HCT116 (cell line): ENCODE data around the gene PWP2. TPM values are rescaled to one million over a fixed set of nuclear protein-coding genes. Genes with fewer than 3 reads are reported as not detected.
"Not testable (repeated sequence)": the region's sequence is repeated elsewhere in the genome, so short reads cannot be mapped to it uniquely, and the experiment has no call there.

Experiments used
- ATAC-seq: fragments of 200-7000 bp; cut with Tn5 transposase; 2 replicates; pipeline ENCODE4 v1.9.1; 2020; ENCODE audit warnings: mild to moderate bottlenecking, moderate library complexity
- BruUV-seq: library from RNA; stranded (reverse); fragments of 400-500 nt; replicated peaks from 2 replicates; lab custom pipeline; 2021; lab: Mats Ljungman, UMichigan
- CTCF ChIA-PET: fragments of 300-600 bp; sonication (Branson Sonifier 250); formaldehyde crosslinking; loops from one replicate; lab custom pipeline; 2021; ENCODE audit warnings: antibody characterized with exemption; lab: Charles Lee
- POLR2A ChIA-PET: fragments of 300-600, 350-600 bp; sonication (Branson Sonifier 250); formaldehyde crosslinking; loops from one replicate; lab custom pipeline; 2021; ENCODE audit warnings: antibody characterized with exemption; lab: Charles Lee
- RAD21 ChIA-PET, 2 experiments: fragments of 300-600 bp; sonication (Branson Sonifier 250); formaldehyde crosslinking; loops; one replicate each; lab custom pipeline; 2023; ENCODE audit warnings: low total read pairs in 2 of 2; ENCODE audit not compliant: uncharacterized antibody in 2 of 2, unreplicated experiment in 2 of 2, low non-redundant PET in 1 of 2; lab: Charles Lee
- DNase-seq: peaks from one replicate; pipeline ENCODE4 v3.0.0-alpha.2; 2010; ENCODE audit warnings: low read depth, low spot score
- H2AFZ ChIP-seq: fragments of 200-600 bp; shearing (Covaris generic), sonication (generic); 2 replicates; pipeline ENCODE4 v1.6.1; 2017; ENCODE audit warnings: low read depth, mixed run types, mixed read lengths, antibody characterized with exemption, low read length; ENCODE audit not compliant: poor library complexity, severe bottlenecking
- H3K27ac ChIP-seq: 2 replicates; pipeline ENCODE4 v1.5.1; 2012; ENCODE audit warnings: low read depth, low read length
- H3K27me3 ChIP-seq: fragments of 200-600 bp; sonication (generic); 2 replicates; pipeline ENCODE4 v1.6.1; 2016; ENCODE audit warnings: mixed run types, low read length, mixed read lengths; ENCODE audit not compliant: insufficient read depth
- H3K36me3 ChIP-seq, 2 experiments: fragments of 200-500 bp in 1 of 2; fragments of 200-600 bp in 1 of 2; sonication (Bioruptor generic) in 1 of 2; sonication (generic) in 1 of 2; 2 replicates each; pipeline versions ENCODE4 v1.5.1 to v1.6.1; 2014 to 2016; ENCODE audit warnings: low read length in 2 of 2, inconsistent platforms in 1 of 2, mixed read lengths in 1 of 2, mixed run types in 1 of 2; ENCODE audit not compliant: insufficient read depth in 2 of 2, control insufficient read depth in 1 of 2
- H3K4me1 ChIP-seq, 2 experiments: fragments of 200-600 bp in 1 of 2; sonication (generic) in 1 of 2; 2 replicates each; pipeline versions ENCODE4 v1.5.1 to v1.6.1; 2012 to 2017; ENCODE audit warnings: low read length in 2 of 2, inconsistent platforms in 1 of 2, mild to moderate bottlenecking in 1 of 2, mixed read lengths in 1 of 2, mixed run types in 1 of 2, moderate library complexity in 1 of 2; ENCODE audit not compliant: insufficient read depth in 2 of 2, control insufficient read depth in 1 of 2
- H3K4me2 ChIP-seq: fragments of 200-600 bp; sonication (generic); 2 replicates; pipeline ENCODE4 v1.6.1; 2017; ENCODE audit warnings: mixed run types, low read length, mixed read lengths
- H3K4me3 ChIP-seq, 2 experiments: fragments of 200-600 bp in 1 of 2; sonication (generic) in 1 of 2; replicated peaks in 1 of 2; 2 replicates each; pipeline ENCODE4 v1.5.1; 2011 to 2016; ENCODE audit warnings: low read length in 2 of 2, control low read depth in 1 of 2, low read depth in 1 of 2, mild to moderate bottlenecking in 1 of 2, mixed read lengths in 1 of 2, mixed run types in 1 of 2
- H3K79me2 ChIP-seq: fragments of 200-600 bp; sonication (generic); 2 replicates; pipeline ENCODE4 v1.6.1; 2017; ENCODE audit warnings: mild to moderate bottlenecking, mixed run types, low read length, moderate library complexity, mixed read lengths; ENCODE audit not compliant: insufficient read depth
- H3K9ac ChIP-seq: fragments of 200-600 bp; sonication (generic); 2 replicates; pipeline ENCODE4 v1.6.1; 2016; ENCODE audit warnings: low read length, mixed read lengths
- H3K9me2 ChIP-seq: fragments of 200-600 bp; sonication (generic), shearing (Covaris generic); 2 replicates; pipeline ENCODE4 v1.6.1; 2017; ENCODE audit warnings: mixed run types, mild to moderate bottlenecking, moderate library complexity; ENCODE audit not compliant: insufficient read depth
- H3K9me3 ChIP-seq, 2 experiments: fragments of 200-500 bp in 1 of 2; fragments of 200-600 bp in 1 of 2; sonication (Bioruptor generic) in 1 of 2; sonication (generic) in 1 of 2; 2 replicates each; pipeline ENCODE4 v1.6.1; 2014 to 2017; ENCODE audit warnings: low read length in 2 of 2, mixed read lengths in 2 of 2, inconsistent platforms in 1 of 2, low read depth in 1 of 2, mild to moderate bottlenecking in 1 of 2, mixed run types in 1 of 2, moderate library complexity in 1 of 2; ENCODE audit not compliant: control insufficient read depth in 1 of 2, insufficient read depth in 1 of 2
- H4K20me1 ChIP-seq: fragments of 200-600 bp; sonication (generic), shearing (Covaris generic); 2 replicates; pipeline ENCODE4 v1.6.1; 2017; ENCODE audit warnings: mixed run types, mild to moderate bottlenecking, moderate library complexity; ENCODE audit not compliant: insufficient read depth
- intact Hi-C: fragments of 100-400 bp; cut with micrococcal nuclease; formaldehyde crosslinking; loops from 2 replicates; pipeline ENCODE4 v1.10.0; 2022
- total RNA-seq: library from RNA; stranded (reverse); gene quantifications from one replicate; pipeline ENCODE4 v1.2.1, GENCODE V29; 2021; ENCODE audit not compliant: unreplicated experiment

Gene PWP2
- total RNA-seq, 1 experiment from 2014 or later = 43.1 TPM

GRCh38 chr21:44167527-44167926 lies 60.3 kb downstream of the PWP2 start:
- H3K4me2 ChIP-seq, BruUV-seq, H3K36me3 ChIP-seq, H3K27ac ChIP-seq, RAD21 ChIA-PET, H3K27me3 ChIP-seq, H3K79me2 ChIP-seq, H4K20me1 ChIP-seq, POLR2A ChIA-PET, H3K4me1 ChIP-seq, ATAC-seq, H3K9me3 ChIP-seq, intact Hi-C loops, H3K9ac ChIP-seq, DNase-seq, H2AFZ ChIP-seq, H3K4me3 ChIP-seq, H3K9me2 ChIP-seq, CTCF ChIA-PET: not testable (repeated sequence)

- H3K4me2 ChIP-seq, H3K9me3 ChIP-seq, RAD21 ChIA-PET, POLR2A ChIA-PET, H4K20me1 ChIP-seq, H3K27me3 ChIP-seq, H3K4me3 ChIP-seq, H3K4me1 ChIP-seq, H2AFZ ChIP-seq, ATAC-seq, H3K79me2 ChIP-seq, DNase-seq, intact Hi-C loops, H3K9ac ChIP-seq, H3K9me2 ChIP-seq, H3K36me3 ChIP-seq, CTCF ChIA-PET, BruUV-seq, H3K27ac ChIP-seq: not testable (repeated sequence)
Measured at GRCh38 chr21:44170326-44170725, 63.1 kb downstream of the PWP2 start.

DNA sequence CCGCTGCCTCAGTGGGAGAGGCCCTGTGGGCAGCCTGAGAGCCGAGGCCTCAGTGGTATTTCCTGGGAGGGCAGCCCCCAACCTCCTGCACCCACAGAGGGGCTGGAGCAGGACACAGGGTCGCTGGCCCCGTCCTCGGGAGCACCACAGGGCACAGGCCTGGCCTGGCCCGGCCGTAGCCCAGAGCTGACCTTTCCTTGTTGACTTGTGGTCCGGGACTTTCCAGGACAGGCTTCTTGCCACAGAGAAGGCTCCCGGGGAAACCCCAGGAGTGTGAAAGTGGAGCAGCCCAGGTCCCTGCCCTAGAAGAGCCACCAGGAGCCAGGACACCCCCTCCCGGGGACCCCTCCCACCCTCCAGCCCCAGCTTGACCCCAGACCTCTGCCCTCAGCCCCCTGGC lies 63.7 kb downstream of the PWP2 start:
- H3K36me3 ChIP-seq, CTCF ChIA-PET, BruUV-seq, H3K4me3 ChIP-seq, H3K79me2 ChIP-seq, H3K9ac ChIP-seq, H3K4me2 ChIP-seq, H3K4me1 ChIP-seq, POLR2A ChIA-PET, H4K20me1 ChIP-seq, intact Hi-C loops, H3K9me2 ChIP-seq, H3K27ac ChIP-seq, DNase-seq, RAD21 ChIA-PET, H2AFZ ChIP-seq, ATAC-seq, H3K27me3 ChIP-seq, H3K9me3 ChIP-seq: not testable (repeated sequence)

DNA sequence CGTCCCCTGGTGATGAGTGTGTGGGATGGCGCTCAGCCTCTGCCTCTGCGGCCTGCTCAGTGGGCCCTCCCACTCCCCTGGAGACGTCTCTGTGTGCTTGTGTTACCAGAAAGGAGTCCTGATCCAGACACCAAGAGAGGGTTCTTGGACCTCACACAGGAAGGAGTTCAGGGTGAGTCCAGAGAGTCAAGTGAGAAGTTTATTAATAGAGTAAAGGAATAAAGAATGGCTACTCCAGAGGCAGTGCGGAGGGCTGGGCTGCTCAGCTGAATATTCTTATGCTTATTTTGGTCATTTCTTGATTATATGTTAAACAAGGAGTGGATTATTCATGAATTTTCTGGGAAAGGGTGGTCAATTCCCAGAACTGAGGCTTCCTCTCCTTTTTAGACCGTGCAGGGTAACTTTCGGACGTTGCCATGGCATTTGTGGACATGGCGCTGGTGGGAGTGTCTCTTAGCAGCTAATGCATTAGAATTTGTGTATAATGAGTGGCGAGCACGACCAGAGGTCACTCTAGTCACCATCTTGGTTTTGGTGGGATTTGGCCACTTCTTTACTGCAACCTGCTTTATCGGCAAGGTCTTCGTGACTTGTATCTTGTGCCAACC lies 64.9 kb downstream of the PWP2 start:
- RAD21 ChIA-PET, H3K79me2 ChIP-seq, H3K27ac ChIP-seq, intact Hi-C loops, H3K4me2 ChIP-seq, H3K4me1 ChIP-seq, POLR2A ChIA-PET, H3K36me3 ChIP-seq, CTCF ChIA-PET, H3K9me2 ChIP-seq, ATAC-seq, H4K20me1 ChIP-seq, H3K4me3 ChIP-seq, DNase-seq, H3K9ac ChIP-seq, BruUV-seq, H3K9me3 ChIP-seq, H2AFZ ChIP-seq, H3K27me3 ChIP-seq: not testable (repeated sequence)
